Fibroblast of peridontal ligament (primary cell): ENCODE measurements around the gene KLF2.
"Not testable (repeated sequence)": the region's sequence is repeated elsewhere in the genome, so short reads cannot be mapped to it uniquely, and the experiment has no call there.

ENCODE experiments used
- DNase-seq: peaks from one replicate; pipeline ENCODE4 v3.0.0-alpha.2; 2010; ENCODE audit errors: extremely low read depth

KLF2 gene

GRCh38 chr19:16336571-16336970 is 11.9 kb downstream of the KLF2 start:
- DNase-seq, result peak; percentile 81

DNA sequence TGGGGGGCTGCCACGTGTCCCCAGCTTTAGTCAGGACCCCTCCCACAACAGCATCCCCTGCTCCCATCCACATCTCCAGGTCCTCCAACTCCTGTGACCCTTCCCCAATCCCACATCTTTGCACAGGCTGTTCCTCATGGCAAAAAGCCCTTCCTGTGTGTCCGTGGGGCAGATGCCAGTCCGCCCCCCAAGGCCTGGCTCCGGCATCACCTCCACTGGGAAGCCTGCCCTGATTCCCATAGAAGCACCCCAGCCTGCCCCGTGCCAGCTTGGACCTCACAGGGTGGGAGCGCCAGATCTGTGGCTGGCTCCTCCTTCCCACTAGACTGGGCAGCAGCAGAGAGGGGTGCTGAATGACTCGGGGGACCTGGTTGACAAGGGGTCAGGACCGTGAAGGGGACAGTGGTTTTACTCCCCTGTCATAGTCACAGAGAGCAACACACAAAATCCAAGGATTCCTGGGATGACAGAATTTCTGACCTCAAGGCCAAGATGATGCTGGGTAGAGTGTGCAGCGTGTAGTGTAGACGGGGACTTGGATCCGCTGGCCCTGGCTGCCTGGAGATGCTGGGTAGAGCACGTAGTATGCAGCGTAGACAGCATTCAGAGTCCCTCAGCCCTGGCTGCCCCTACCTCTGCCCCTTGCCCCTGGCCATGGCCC is 13.3 kb downstream of the KLF2 start:
- no peak for DNase-seq

- DNase-seq, result peak; percentile 78
Observed at GRCh38 chr19:16338470-16339360, 14.1 kb downstream of the KLF2 start.

DNA sequence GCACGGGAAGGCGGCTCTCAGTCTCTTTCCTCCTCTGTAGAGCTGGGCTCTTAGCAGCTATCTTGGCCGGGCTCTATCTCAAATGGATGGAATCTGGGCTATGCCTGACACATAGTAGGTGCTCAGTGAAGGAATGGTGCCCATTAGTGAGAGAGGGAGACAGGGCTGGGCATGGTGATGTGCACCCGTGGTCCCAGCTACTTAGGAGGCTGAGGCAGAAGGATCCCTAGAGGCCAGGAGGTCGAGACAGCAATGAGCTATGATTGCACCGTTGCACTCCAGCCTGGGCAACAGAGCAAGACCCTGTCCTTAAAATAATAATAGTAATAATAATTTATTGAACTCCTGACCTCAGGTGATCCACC is 14.7 kb downstream of the KLF2 start:
- no peak for DNase-seq

GRCh38 chr19:16340092-16340491 is 15.5 kb downstream of the KLF2 start:
- no peak for DNase-seq

DNA sequence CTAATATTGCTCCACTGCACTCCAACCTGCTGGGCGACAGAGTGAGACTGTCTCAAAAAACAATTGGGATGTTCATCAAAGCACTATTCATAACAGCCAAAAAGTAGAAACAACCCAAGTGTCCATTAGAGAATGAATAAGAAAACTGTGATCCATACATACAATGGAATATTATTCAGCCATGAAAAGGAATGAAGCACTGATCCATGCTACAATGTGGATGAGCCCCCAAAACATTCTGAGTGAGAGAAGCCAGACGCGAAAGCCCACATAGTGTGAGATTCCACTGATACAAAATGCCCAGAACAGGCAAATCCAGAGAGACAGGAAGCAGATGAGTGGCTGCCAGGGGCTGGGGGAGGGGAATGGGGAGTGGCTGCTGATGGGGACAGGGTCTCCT is 16.0 kb downstream of the KLF2 start:
- no peak for DNase-seq

DNA sequence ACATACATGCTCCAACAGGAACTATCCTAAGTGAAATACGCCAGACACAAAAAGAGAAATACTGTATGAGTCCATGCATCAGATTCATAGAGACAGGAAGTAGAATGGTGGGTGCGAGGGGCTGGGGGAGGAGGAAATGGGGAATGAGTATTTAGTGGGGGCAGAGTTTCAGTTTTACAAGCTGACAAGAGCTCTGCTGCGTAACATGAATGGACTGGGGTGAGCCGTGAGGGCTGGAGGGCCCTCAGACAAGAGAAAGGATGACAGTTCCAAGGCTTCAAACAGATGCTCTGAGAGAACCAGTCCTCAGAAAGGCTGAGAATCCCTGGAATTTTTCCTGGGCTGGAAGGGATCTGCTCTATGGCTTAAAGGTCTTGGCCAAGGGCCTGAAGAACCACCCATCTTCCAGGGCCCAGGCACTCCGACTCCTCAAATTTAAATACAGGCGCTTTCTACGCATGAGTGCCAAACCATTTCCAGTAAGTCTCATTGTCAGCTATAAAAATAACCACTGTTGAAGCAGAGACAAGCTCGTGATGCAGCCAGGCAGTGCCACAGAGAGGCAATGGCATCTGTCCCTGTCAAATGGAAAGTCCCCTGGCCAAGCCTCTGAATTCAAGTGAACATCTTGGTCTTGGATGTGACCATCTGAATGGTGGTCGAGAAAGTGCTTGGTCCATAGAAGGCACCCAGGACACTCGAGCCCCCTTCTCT is 17.5 kb downstream of the KLF2 start:
- peak; percentile 55 for DNase-seq

DNA sequence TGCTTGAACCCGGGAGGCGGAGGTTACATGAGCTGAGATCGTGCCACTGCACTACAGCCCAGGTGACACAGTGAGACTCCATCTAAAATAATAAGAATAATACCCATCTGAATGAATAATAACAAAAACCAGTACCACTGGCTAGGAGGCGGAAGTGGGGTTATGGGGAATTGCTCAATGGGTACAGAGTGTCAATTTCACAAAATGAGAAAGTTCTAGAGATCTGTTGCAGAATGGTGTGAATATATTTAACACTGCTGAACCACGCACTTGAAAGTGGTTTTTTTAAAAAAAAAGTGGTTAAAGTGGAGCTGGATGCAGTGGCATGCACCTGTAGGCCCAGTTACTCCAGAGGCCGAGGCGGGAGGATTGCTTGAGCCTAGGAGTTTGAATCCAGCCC is 18.5 kb downstream of the KLF2 start:
- no peak for DNase-seq

DNA sequence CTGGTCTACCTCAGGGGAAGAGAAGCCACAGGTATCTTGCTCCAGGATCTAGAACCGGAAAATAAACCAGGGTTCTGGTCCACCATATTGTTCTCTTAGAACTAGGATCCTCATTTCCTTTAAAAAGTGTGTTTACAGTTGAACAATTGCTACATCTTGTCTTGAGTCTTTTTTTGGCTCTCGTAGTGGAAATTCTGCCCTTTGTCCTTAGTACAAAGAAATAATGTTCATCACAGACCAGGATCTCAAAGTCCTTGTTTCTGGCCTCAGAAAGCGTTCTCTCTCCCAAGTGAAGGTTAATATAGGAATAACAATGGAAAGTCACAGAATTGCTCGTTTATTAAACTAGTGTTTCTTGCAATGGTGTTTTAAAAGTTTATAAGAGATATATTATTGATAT is 20.8 kb downstream of the KLF2 start:
- DNase-seq, result no peak

GRCh38 chr19:16347099-16347498 is 22.5 kb downstream of the KLF2 start:
- not testable (repeated sequence) for DNase-seq

DNA sequence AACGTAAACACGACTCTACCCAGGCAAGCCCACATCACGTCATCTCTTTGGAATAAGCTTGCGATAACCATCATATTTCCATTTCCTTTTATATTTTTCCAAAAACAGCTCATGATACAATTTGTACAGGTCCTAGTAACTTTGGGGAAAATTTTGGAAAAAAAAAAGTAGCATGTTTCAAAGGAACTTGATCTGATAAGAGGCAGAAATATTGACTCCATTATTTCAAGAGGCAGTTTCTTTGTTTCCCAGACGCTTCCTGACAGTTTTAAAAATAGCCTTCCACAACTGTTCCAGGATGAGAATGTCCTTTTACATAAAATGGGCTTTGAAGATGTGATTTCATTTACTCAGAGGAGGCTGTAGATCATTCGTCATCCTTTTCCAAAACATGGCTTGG is 23.1 kb downstream of the KLF2 start:
- no peak for DNase-seq

- DNase-seq, result no peak
Observed at GRCh38 chr19:16349551-16350152, 25.0 kb downstream of the KLF2 start.

GRCh38 chr19:16351133-16351809 is 26.6 kb downstream of the KLF2 start:
- DNase-seq, result peak; percentile 25

- no peak for DNase-seq
Observed at GRCh38 chr19:16355293-16356043, 30.8 kb downstream of the KLF2 start.

GRCh38 chr19:16358456-16358855 is 33.8 kb downstream of the KLF2 start:
- DNase-seq, result no peak

- peak; percentile 69 for DNase-seq
Observed at GRCh38 chr19:16359074-16359473, 34.4 kb downstream of the KLF2 start.

DNA sequence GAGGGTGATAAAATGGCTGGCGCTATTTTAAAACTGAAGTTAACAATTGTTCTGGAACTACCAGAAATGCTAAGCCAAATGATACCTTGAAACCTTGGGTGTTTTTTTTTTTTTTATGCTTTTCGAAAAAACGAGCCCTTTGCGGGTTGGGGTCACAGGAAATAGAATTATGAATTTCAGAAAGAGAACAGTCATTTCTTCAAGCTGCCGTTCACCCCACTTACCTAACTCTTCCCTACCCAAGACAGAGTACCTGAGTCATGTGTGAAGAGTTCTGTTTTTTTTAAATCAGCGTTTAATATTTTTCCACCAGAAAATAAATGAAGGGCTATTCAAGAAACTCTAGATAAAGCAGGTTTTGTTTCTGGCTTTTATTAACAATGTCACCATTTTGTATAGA is 35.3 kb downstream of the KLF2 start:
- no peak for DNase-seq

- DNase-seq, result no peak
Observed at GRCh38 chr19:16360738-16361137, 36.1 kb downstream of the KLF2 start.

DNA sequence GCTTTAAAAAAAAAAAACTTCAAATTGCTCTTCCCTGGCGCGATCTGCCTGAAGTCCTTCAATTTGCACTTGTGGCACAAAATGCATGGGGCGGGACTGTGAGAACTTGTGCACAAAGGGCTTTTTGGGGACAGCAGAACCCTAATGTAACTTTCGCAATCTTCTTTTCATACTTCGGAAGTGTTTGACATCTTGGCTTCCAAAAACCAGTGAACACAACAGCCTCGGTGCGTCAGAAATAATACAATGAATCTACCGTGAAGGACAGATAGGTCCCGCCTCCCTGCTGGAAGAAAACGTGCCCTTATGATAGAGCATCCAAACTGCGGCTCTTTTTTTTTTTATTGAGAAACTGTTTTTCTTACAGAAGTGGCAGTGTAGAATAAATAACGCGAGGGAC is 36.6 kb downstream of the KLF2 start:
- no peak for DNase-seq

- DNase-seq, result no peak
Observed at GRCh38 chr19:16361926-16362325, 37.3 kb downstream of the KLF2 start.
